CD14-positive monocyte (primary cell): ENCODE measurements around the gene NTS. TPM values are rescaled to one million over a fixed set of nuclear protein-coding genes. Genes with fewer than 3 reads are reported as not detected.

Experiments
- DNase-seq, 3 donors: peaks; one replicate each; pipeline ENCODE4 v3.0.0-alpha.2; 2011 to 2022
- H2AFZ ChIP-seq: 2 replicates; pipeline ENCODE4 v1.6.0; 2012; ENCODE audit warnings: mild to moderate bottlenecking, low read depth, low read length, inconsistent platforms; ENCODE audit not compliant: insufficient read depth, poor library complexity, severe bottlenecking
- H3K27ac ChIP-seq, 2 donors: 1 replicate in 1 of 2; 2 replicates in 1 of 2; pipeline ENCODE4 v1.5.1; 2012 to 2013; ENCODE audit warnings: low read length in 2 of 2, control low read depth in 1 of 2, inconsistent platforms in 1 of 2, low read depth in 1 of 2, mild to moderate bottlenecking in 1 of 2
- H3K27me3 ChIP-seq, 2 donors: one replicate each; pipeline versions ENCODE4 v1.6.0 to v1.6.1; 2011 to 2013; ENCODE audit warnings: low read length in 2 of 2; ENCODE audit not compliant: control insufficient read depth in 2 of 2, insufficient read depth in 2 of 2
- H3K36me3 ChIP-seq, 2 donors: replicated peaks in 1 of 2; 1 replicate in 1 of 2; 2 replicates in 1 of 2; pipeline versions ENCODE4 v1.5.1 to v1.6.1; 2012 to 2013; ENCODE audit warnings: low read length in 2 of 2, control low read depth in 1 of 2, inconsistent platforms in 1 of 2, mild to moderate bottlenecking in 1 of 2; ENCODE audit not compliant: insufficient read depth in 2 of 2, control insufficient read depth in 1 of 2
- H3K4me1 ChIP-seq, 2 donors: 1 replicate in 1 of 2; 2 replicates in 1 of 2; pipeline versions ENCODE4 v1.5.1 to v1.6.1; 2012 to 2013; ENCODE audit warnings: low read length in 2 of 2, control low read depth in 1 of 2, inconsistent platforms in 1 of 2, mild to moderate bottlenecking in 1 of 2, moderate library complexity in 1 of 2; ENCODE audit not compliant: insufficient read depth in 2 of 2, control insufficient read depth in 1 of 2
- H3K4me2 ChIP-seq: replicated peaks from 2 replicates; pipeline ENCODE3; 2012; ENCODE audit warnings: low read length, moderate library complexity, mild to moderate bottlenecking; ENCODE audit not compliant: poor library complexity, severe bottlenecking; ENCODE audit errors: extremely low read depth
- H3K4me3 ChIP-seq, 3 experiments: fragments of 200-600 bp in 1 of 3; sonication (generic) in 1 of 3; replicated peaks in 1 of 3; 1 replicate in 2 of 3; 2 replicates in 1 of 3; pipeline ENCODE4 v1.5.1; 2011 to 2013; ENCODE audit warnings: low read length in 3 of 3, mild to moderate bottlenecking in 3 of 3, control low read depth in 2 of 3, low read depth in 2 of 3, inconsistent platforms in 1 of 3, moderate library complexity in 1 of 3
- H3K79me2 ChIP-seq: 2 replicates; pipeline ENCODE4 v1.6.0; 2012; ENCODE audit warnings: mild to moderate bottlenecking, control low read depth, inconsistent platforms, low read length, moderate library complexity; ENCODE audit not compliant: insufficient read depth
- H3K9ac ChIP-seq: 2 replicates; pipeline ENCODE4 v1.6.0; 2017; ENCODE audit warnings: low read length, mild to moderate bottlenecking; ENCODE audit not compliant: insufficient read depth, poor library complexity, severe bottlenecking
- H3K9me3 ChIP-seq, 2 donors: replicated peaks in 1 of 2; 1 replicate in 1 of 2; 2 replicates in 1 of 2; pipeline versions ENCODE4 v1.5.1 to v1.6.1; 2012 to 2013; ENCODE audit warnings: low read length in 2 of 2, control low read depth in 1 of 2; ENCODE audit not compliant: control insufficient read depth in 1 of 2, insufficient read depth in 1 of 2
- H4K20me1 ChIP-seq: 2 replicates; pipeline ENCODE4 v1.6.0; 2012; ENCODE audit warnings: mild to moderate bottlenecking, low read length, control low read depth, moderate library complexity; ENCODE audit not compliant: insufficient read depth
- H3K27ac Mint-ChIP-seq, 7 donors: one replicate each; pipeline ENCODE4 v1.8.0; 2020; ENCODE audit warnings: mild to moderate bottlenecking in 7 of 7, mixed read lengths in 7 of 7, moderate library complexity in 6 of 7, inconsistent platforms in 2 of 7
- H3K27me3 Mint-ChIP-seq, 3 donors: one replicate each; pipeline ENCODE4 v1.8.0; 2021 to 2022; ENCODE audit warnings: low read depth in 3 of 3, mild to moderate bottlenecking in 3 of 3, mixed read lengths in 3 of 3, moderate library complexity in 3 of 3, inconsistent platforms in 1 of 3
- H3K36me3 Mint-ChIP-seq, 2 donors: one replicate each; pipeline ENCODE4 v1.8.0; 2020; ENCODE audit warnings: mixed read lengths in 2 of 2, inconsistent platforms in 1 of 2, mild to moderate bottlenecking in 1 of 2
- H3K4me1 Mint-ChIP-seq: one replicate; pipeline ENCODE4 v1.8.0; 2020; ENCODE audit warnings: mild to moderate bottlenecking, mixed read lengths
- H3K4me3 Mint-ChIP-seq, 2 donors: one replicate each; pipeline ENCODE4 v1.8.0; 2020; ENCODE audit warnings: mild to moderate bottlenecking in 2 of 2, mixed read lengths in 2 of 2, moderate library complexity in 1 of 2
- H3K9me3 Mint-ChIP-seq, 7 donors: one replicate each; pipeline ENCODE4 v1.8.0; 2020 to 2022; ENCODE audit warnings: mixed read lengths in 7 of 7, mild to moderate bottlenecking in 6 of 7, moderate library complexity in 6 of 7, inconsistent platforms in 2 of 7
- CTCF ChIP-seq: fragments of 200-600 bp; IDR thresholded peaks from one replicate; pipeline ENCODE4 v1.8.0; 2022; ENCODE audit warnings: antibody characterized with exemption, mild to moderate bottlenecking
- WGBS: methylation state at CpG from one replicate; pipeline ENCODE4 v1.1.5; 2013; ENCODE audit warnings: missing lambda C conversion rate; ENCODE audit not compliant: insufficient coverage; 5-methylcytosine and 5-hydroxymethylcytosine counted together
- intact Hi-C, 2 donors: fragments of 100-400 bp; cut with micrococcal nuclease; formaldehyde crosslinking; loops; one replicate each; pipeline versions ENCODE4 v1.15.0 to v1.15.1; 2023
- polyA plus RNA-seq, 3 donors: library from polyadenylated mRNA; depleted of rRNA in 1 of 3; unstranded in 2 of 3; stranded (reverse) in 1 of 3; fragments of 300-500 nt in 2 of 3; fragments of >200 nt in 1 of 3; fragmentation: Illumina TruSeq in 2 of 3; gene quantifications; 1 replicate in 2 of 3; 2 replicates in 1 of 3; pipeline ENCODE4 v1.2.3, GENCODE V29; 2012 to 2021

NTS gene
- polyA plus RNA-seq, 3 donors = not detected

- WGBS = no CpG with 5 or more reads among the region's 2 CpGs
- Mint-ChIP-seq H3K27me3 (peaks cover 0 to 3% (median 3%) of the 10 kb centered on the region in 3 donors), H3K27ac (no peak overlapping the region), H3K4me3 (no peak overlapping the region), H3K4me1 (peaks cover 7% of the 10 kb centered on the region), H3K9me3 (peaks cover 0 to 2% (median 0%) of the 10 kb centered on the region in 7 donors), H3K36me3 (no peaks in the 10 kb centered on the region)
- no peak overlapping the region for H3K9ac ChIP-seq
- H3K9me3 ChIP-seq = no peaks in the 10 kb centered on the region
- H4K20me1 ChIP-seq = no peaks in the 10 kb centered on the region
- H3K27ac ChIP-seq = no peak overlapping the region
- H3K36me3 ChIP-seq = no peaks in the 10 kb centered on the region
- no peak overlapping the region for H2AFZ ChIP-seq
- no peaks in the 10 kb centered on the region for H3K79me2 ChIP-seq
- DNase-seq = no peak
- H3K4me2 ChIP-seq = no peak overlapping the region
- intact Hi-C loops = no loop called here
- no peak for TF ChIP-seq CTCF
- H3K27me3 ChIP-seq = no peaks in the 10 kb centered on the region
- H3K4me1 ChIP-seq = no peaks in the 10 kb centered on the region
- no peak overlapping the region for H3K4me3 ChIP-seq
These were observed 42.6 kb upstream of the NTS start for GRCh38 chr12:85831327-85831990.

GRCh38 chr12:85833579-85833978, 40.5 kb upstream of the NTS start:
- H3K4me2 ChIP-seq = no peak overlapping the region
- no peak overlapping the region for H3K27ac ChIP-seq
- no peaks in the 10 kb centered on the region for H3K9me3 ChIP-seq
- H2AFZ ChIP-seq = no peak overlapping the region
- Mint-ChIP-seq H3K4me3 (no peak overlapping the region), H3K27ac (no peak overlapping the region), H3K27me3 (peaks cover 2 to 6% (median 6%) of the 10 kb centered on the region in 3 donors), H3K4me1 (peaks cover 8% of the 10 kb centered on the region), H3K9me3 (no peaks in the 10 kb centered on the region), H3K36me3 (no peaks in the 10 kb centered on the region)
- no peaks in the 10 kb centered on the region for H3K79me2 ChIP-seq
- DNase-seq = no peak
- intact Hi-C loops = no loop called here
- H3K27me3 ChIP-seq = no peaks in the 10 kb centered on the region
- no peak overlapping the region for H3K9ac ChIP-seq
- no peaks in the 10 kb centered on the region for H3K36me3 ChIP-seq
- no peaks in the 10 kb centered on the region for H4K20me1 ChIP-seq
- TF ChIP-seq CTCF = no peak
- H3K4me3 ChIP-seq = no peak overlapping the region
- H3K4me1 ChIP-seq = no peaks in the 10 kb centered on the region
